H1 (cell line): ENCODE data around the gene CLASP2. TPM values are rescaled to one million over a fixed set of nuclear protein-coding genes. Genes with fewer than 3 reads are reported as not detected.

Experiments
- BCL11A ChIP-seq, 2 experiments: IDR thresholded peaks; one replicate each; pipeline ENCODE4 v1.6.1; 2011; ENCODE audit warnings: low read depth in 2 of 2, low read length in 2 of 2, mild to moderate bottlenecking in 2 of 2
- CBX8 ChIP-seq: fragments of 300-800, 300-1000 bp; sonication (generic); IDR thresholded peaks from 2 replicates; pipeline ENCODE4 v1.7.1; 2016; ENCODE audit warnings: low read depth, low read length, borderline replicate concordance
- CEBPB ChIP-seq: IDR thresholded peaks from 2 replicates; pipeline ENCODE4 v1.6.1; 2012; ENCODE audit warnings: low read depth, low read length
- EZH2 ChIP-seq: fragments of 200-600 bp; sonication (generic); IDR thresholded peaks from 2 replicates; pipeline ENCODE4 v1.7.1; 2012; ENCODE audit warnings: low read depth, mild to moderate bottlenecking, moderate library complexity, low read length, inconsistent platforms; ENCODE audit not compliant: severe bottlenecking
- JUND ChIP-seq: IDR thresholded peaks from 2 replicates; pipeline ENCODE4 v1.6.1; 2011; ENCODE audit warnings: mild to moderate bottlenecking, improper control_type of control experiment, low read length
- KDM5A ChIP-seq: fragments of 200-600 bp; IDR thresholded peaks from 2 replicates; pipeline ENCODE4 v1.7.1; 2012; ENCODE audit warnings: mild to moderate bottlenecking, low read length, inconsistent platforms, mixed read lengths
- MAFK ChIP-seq: IDR thresholded peaks from 2 replicates; pipeline ENCODE4 v1.6.1; 2012; ENCODE audit warnings: low read depth, mild to moderate bottlenecking, improper control_type of control experiment, low read length
- POLR2AphosphoS5 ChIP-seq: IDR thresholded peaks from 2 replicates; pipeline ENCODE4 v1.6.1; 2011; ENCODE audit warnings: low read depth, low read length
- RBBP5 ChIP-seq: IDR thresholded peaks from 2 replicates; pipeline ENCODE4 v1.7.1; 2012; ENCODE audit warnings: low read depth, mild to moderate bottlenecking, inconsistent platforms, low read length, moderate library complexity, borderline replicate concordance
- SIX5 ChIP-seq: IDR thresholded peaks from 2 replicates; pipeline ENCODE4 v1.6.1; 2011; ENCODE audit warnings: mild to moderate bottlenecking, low read depth, low read length
- SP2 ChIP-seq: IDR thresholded peaks from 2 replicates; pipeline ENCODE4 v1.6.1; 2012; ENCODE audit warnings: mild to moderate bottlenecking, low read length, inconsistent platforms
- TCF12 ChIP-seq: IDR thresholded peaks from 2 replicates; pipeline ENCODE4 v1.6.1; 2011; ENCODE audit warnings: low read depth, mild to moderate bottlenecking, low read length
- polyA plus RNA-seq, 7 experiments: library from polyadenylated mRNA; depleted of rRNA in 3 of 7; stranded (reverse) in 5 of 7; unstranded in 2 of 7; fragments of >200 nt in 5 of 7; fragments of 200-250 nt in 2 of 7; gene quantifications; 1 replicate in 5 of 7; 2 replicates in 1 of 7; 4 replicates in 1 of 7; pipeline versions ENCODE4 v1.2.1 to v1.2.3, GENCODE V29; 2011 to 2013; ENCODE audit warnings: missing spikeins in 2 of 7, mixed read lengths in 2 of 7
- total RNA-seq: library from RNA; stranded (reverse); fragmentation: NEBNext Ultra II Directional; extraction: Animal tissue kit (Norgen Biotek cat#: 25700); gene quantifications from 2 replicates; pipeline ENCODE4 v1.2.1, GENCODE V29; 2021
- TF ChIP-seq, protein P1 (sequence below): fragments of 300-600 bp; sonication (generic); IDR thresholded peaks from 2 replicates; pipeline ENCODE4 v1.7.1; 2012; ENCODE audit warnings: low read length, moderate library complexity, mild to moderate bottlenecking, inconsistent platforms; ENCODE audit not compliant: insufficient replicate concordance

Gene CLASP2
- total and polyA plus RNA-seq, 2 of the 8 experiments (the other 6 are each of a cell fraction or from before 2014, with no cell fraction given), result 21.7 to 58.0 TPM

DNA sequence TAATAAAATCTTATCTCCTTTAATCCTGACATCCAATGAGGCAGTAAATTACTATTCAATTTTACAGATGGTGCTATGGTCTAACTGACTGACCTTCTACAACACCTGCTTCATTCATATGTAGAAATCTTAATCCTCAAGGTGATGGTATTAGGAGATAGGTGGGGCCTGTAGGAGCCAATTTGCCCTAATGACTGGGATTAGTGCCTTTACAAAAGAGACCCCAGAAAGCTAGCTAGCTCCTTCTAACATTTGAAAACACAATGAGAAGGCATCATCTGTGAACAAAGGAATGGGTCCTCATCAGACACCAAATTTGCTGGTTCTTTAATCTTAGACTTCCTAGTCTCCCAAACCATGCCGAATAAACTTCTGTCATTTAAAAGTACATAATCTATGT is 140.5 kb downstream of the CLASP2 start (continued):
- TF ChIP-seq, protein P1, sequence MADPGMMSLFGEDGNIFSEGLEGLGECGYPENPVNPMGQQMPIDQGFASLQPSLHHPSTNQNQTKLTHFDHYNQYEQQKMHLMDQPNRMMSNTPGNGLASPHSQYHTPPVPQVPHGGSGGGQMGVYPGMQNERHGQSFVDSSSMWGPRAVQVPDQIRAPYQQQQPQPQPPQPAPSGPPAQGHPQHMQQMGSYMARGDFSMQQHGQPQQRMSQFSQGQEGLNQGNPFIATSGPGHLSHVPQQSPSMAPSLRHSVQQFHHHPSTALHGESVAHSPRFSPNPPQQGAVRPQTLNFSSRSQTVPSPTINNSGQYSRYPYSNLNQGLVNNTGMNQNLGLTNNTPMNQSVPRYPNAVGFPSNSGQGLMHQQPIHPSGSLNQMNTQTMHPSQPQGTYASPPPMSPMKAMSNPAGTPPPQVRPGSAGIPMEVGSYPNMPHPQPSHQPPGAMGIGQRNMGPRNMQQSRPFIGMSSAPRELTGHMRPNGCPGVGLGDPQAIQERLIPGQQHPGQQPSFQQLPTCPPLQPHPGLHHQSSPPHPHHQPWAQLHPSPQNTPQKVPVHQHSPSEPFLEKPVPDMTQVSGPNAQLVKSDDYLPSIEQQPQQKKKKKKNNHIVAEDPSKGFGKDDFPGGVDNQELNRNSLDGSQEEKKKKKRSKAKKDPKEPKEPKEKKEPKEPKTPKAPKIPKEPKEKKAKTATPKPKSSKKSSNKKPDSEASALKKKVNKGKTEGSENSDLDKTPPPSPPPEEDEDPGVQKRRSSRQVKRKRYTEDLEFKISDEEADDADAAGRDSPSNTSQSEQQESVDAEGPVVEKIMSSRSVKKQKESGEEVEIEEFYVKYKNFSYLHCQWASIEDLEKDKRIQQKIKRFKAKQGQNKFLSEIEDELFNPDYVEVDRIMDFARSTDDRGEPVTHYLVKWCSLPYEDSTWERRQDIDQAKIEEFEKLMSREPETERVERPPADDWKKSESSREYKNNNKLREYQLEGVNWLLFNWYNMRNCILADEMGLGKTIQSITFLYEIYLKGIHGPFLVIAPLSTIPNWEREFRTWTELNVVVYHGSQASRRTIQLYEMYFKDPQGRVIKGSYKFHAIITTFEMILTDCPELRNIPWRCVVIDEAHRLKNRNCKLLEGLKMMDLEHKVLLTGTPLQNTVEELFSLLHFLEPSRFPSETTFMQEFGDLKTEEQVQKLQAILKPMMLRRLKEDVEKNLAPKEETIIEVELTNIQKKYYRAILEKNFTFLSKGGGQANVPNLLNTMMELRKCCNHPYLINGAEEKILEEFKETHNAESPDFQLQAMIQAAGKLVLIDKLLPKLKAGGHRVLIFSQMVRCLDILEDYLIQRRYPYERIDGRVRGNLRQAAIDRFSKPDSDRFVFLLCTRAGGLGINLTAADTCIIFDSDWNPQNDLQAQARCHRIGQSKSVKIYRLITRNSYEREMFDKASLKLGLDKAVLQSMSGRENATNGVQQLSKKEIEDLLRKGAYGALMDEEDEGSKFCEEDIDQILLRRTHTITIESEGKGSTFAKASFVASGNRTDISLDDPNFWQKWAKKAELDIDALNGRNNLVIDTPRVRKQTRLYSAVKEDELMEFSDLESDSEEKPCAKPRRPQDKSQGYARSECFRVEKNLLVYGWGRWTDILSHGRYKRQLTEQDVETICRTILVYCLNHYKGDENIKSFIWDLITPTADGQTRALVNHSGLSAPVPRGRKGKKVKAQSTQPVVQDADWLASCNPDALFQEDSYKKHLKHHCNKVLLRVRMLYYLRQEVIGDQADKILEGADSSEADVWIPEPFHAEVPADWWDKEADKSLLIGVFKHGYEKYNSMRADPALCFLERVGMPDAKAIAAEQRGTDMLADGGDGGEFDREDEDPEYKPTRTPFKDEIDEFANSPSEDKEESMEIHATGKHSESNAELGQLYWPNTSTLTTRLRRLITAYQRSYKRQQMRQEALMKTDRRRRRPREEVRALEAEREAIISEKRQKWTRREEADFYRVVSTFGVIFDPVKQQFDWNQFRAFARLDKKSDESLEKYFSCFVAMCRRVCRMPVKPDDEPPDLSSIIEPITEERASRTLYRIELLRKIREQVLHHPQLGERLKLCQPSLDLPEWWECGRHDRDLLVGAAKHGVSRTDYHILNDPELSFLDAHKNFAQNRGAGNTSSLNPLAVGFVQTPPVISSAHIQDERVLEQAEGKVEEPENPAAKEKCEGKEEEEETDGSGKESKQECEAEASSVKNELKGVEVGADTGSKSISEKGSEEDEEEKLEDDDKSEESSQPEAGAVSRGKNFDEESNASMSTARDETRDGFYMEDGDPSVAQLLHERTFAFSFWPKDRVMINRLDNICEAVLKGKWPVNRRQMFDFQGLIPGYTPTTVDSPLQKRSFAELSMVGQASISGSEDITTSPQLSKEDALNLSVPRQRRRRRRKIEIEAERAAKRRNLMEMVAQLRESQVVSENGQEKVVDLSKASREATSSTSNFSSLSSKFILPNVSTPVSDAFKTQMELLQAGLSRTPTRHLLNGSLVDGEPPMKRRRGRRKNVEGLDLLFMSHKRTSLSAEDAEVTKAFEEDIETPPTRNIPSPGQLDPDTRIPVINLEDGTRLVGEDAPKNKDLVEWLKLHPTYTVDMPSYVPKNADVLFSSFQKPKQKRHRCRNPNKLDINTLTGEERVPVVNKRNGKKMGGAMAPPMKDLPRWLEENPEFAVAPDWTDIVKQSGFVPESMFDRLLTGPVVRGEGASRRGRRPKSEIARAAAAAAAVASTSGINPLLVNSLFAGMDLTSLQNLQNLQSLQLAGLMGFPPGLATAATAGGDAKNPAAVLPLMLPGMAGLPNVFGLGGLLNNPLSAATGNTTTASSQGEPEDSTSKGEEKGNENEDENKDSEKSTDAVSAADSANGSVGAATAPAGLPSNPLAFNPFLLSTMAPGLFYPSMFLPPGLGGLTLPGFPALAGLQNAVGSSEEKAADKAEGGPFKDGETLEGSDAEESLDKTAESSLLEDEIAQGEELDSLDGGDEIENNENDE, result peak; percentile 86
- TF ChIP-seq EZH2 (no peak), POLR2AphosphoS5 (peak; percentile 40; the same call in 1 of the 2 replicates), SP2 (no peak), TCF12 (peak; percentile 99), CEBPB (no peak), BCL11A (IDR thresholded peaks at IDR 0.05; ENCODE audit: low read depth in 2 of 2, low read length in 2 of 2) (peak in 1 of 2 experiments; percentile 82), MAFK (no peak), KDM5A (no peak), JUND (no peak), RBBP5 (no peak), SIX5 (no peak), CBX8 (no peak)
